ENCODE data around the gene SLC35G6. TPM values are rescaled to one million over a fixed set of nuclear protein-coding genes. Genes with fewer than 3 reads are reported as not detected.

SLC35G6 gene
- total RNA-seq, 1 donor from 2014 or later, result not detected

DNA sequence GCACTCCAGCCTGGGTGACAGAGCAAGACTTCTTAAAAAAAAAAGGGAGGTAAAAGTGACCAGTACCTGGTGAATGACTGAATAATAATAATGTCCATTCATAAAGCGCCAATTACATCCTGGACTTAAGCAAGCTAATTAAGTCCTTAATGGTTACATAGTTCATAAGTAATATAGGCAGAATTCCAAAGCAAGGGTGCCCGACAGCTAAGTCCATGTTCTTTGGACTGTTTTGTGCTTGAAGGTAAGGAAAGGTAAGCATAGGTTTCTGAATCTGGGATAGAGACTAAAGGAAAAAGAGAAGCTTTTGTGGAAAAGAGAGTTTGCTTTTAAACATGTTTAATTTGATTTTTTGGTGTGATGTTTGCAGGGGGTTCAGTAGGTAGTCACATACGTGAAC is 12.7 kb downstream of the SLC35G6 start:
- TF ChIP-seq, protein P1, sequence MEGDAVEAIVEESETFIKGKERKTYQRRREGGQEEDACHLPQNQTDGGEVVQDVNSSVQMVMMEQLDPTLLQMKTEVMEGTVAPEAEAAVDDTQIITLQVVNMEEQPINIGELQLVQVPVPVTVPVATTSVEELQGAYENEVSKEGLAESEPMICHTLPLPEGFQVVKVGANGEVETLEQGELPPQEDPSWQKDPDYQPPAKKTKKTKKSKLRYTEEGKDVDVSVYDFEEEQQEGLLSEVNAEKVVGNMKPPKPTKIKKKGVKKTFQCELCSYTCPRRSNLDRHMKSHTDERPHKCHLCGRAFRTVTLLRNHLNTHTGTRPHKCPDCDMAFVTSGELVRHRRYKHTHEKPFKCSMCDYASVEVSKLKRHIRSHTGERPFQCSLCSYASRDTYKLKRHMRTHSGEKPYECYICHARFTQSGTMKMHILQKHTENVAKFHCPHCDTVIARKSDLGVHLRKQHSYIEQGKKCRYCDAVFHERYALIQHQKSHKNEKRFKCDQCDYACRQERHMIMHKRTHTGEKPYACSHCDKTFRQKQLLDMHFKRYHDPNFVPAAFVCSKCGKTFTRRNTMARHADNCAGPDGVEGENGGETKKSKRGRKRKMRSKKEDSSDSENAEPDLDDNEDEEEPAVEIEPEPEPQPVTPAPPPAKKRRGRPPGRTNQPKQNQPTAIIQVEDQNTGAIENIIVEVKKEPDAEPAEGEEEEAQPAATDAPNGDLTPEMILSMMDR (IDR thresholded peaks at IDR 0.05), result no peak
- Histone ChIP-seq H3K36me3 (peaks cover 33 to 37% of the 10 kb centered on the region in 2 donors), H3K27me3 (no peaks in the 10 kb centered on the region), H3K4me1 (peaks cover 0 to 3% of the 10 kb centered on the region in 2 donors), H3K4me3 (no peak overlapping the region), H3K27ac (no peak overlapping the region), H3K9me3 (no peaks in the 10 kb centered on the region)
- DNase-seq (ENCODE audit: low spot score in 2 of 2), result no peak
- intact Hi-C loops (cut with DNase I), result no loop called here

GRCh38 chr17:7495906-7496434 is 14.7 kb downstream of the SLC35G6 start:
- no peaks in the 10 kb centered on the region for H3K9me3 ChIP-seq
- DNase-seq (ENCODE audit: low spot score in 2 of 2), result no peak
- no peak overlapping the region for H3K27ac ChIP-seq
- no peaks in the 10 kb centered on the region for H3K27me3 ChIP-seq
- TF ChIP-seq, protein P1 (IDR thresholded peaks at IDR 0.05), result no peak
- no peak overlapping the region for H3K4me3 ChIP-seq
- peaks cover 53 to 57% of the 10 kb centered on the region in 2 donors for H3K36me3 ChIP-seq
- H3K4me1 ChIP-seq, result peaks cover 0 to 3% of the 10 kb centered on the region in 2 donors
- intact Hi-C loops (cut with DNase I), result no loop called here

- Histone ChIP-seq H3K4me3 (no peak overlapping the region), H3K27me3 (no peaks in the 10 kb centered on the region), H3K9me3 (no peaks in the 10 kb centered on the region), H3K27ac (no peak overlapping the region), H3K36me3 (peaks cover 60% of the 10 kb centered on the region in 2 donors), H3K4me1 (peaks cover 0 to 3% of the 10 kb centered on the region in 2 donors)
- DNase-seq (ENCODE audit: low spot score in 2 of 2), result no peak
- TF ChIP-seq, protein P1 (IDR thresholded peaks at IDR 0.05), result no peak
- intact Hi-C loops (cut with DNase I), result no loop called here
Measured at GRCh38 chr17:7496470-7497183, 15.4 kb downstream of the SLC35G6 start.

DNA sequence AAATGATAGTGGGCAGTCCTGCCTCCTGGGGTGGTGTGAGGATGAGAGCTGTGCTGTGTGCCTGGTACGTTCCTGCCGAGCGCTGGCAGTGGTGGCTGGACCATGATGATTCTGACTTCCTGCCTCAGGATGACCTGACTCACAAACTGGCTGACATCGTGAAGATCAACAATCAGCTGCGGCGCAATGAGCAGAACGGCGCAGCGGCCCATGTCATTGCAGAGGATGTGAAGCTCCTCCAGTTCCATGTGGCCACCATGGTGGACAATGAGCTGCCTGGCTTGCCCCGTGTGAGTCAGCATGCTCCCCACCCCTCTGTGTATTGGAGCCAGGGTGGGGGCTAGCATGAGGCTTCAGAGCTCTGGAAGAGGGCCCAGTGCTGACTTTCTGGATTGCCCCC is 16.0 kb downstream of the SLC35G6 start:
- H3K4me3 ChIP-seq, result no peak overlapping the region
- H3K36me3 ChIP-seq, result peaks cover 66% of the 10 kb centered on the region in 2 donors
- no peaks in the 10 kb centered on the region for H3K9me3 ChIP-seq
- H3K4me1 ChIP-seq, result peaks cover 0 to 3% of the 10 kb centered on the region in 2 donors
- no peaks in the 10 kb centered on the region for H3K27me3 ChIP-seq
- H3K27ac ChIP-seq, result no peak overlapping the region
- TF ChIP-seq, protein P1 (IDR thresholded peaks at IDR 0.05), result no peak
- no peak for DNase-seq (ENCODE audit: low spot score in 2 of 2)
- intact Hi-C loops (cut with DNase I), result no loop called here

- Histone ChIP-seq H3K4me3 (no peak overlapping the region), H3K27me3 (no peaks in the 10 kb centered on the region), H3K4me1 (peaks cover 0 to 3% of the 10 kb centered on the region in 2 donors), H3K36me3 (peaks cover 70% of the 10 kb centered on the region in 2 donors), H3K9me3 (no peaks in the 10 kb centered on the region), H3K27ac (no peak overlapping the region)
- intact Hi-C loops (cut with DNase I), result no loop called here
- TF ChIP-seq, protein P1 (IDR thresholded peaks at IDR 0.05), result no peak
- no peak for DNase-seq (ENCODE audit: low spot score in 2 of 2)
Measured at GRCh38 chr17:7497636-7498035, 16.4 kb downstream of the SLC35G6 start.
